OCI-LY3 (cell line): ENCODE results near the gene LMBR1.
A peak's percentile ranks its signal among the peaks of the same experiment; 100 is the strongest.

Experiments used
- H2AFZ ChIP-seq: fragments of 200-600, 300-600 bp; shearing (Covaris generic); 2 replicates; pipeline ENCODE4 v1.6.0; 2014; ENCODE audit warnings: antibody characterized with exemption, low read depth, low read length
- H3K27ac ChIP-seq: fragments of 200-600, 300-600 bp; sonication (generic); 2 replicates; pipeline ENCODE4 v1.5.1; 2014; ENCODE audit warnings: mild to moderate bottlenecking, low read length, moderate library complexity, mixed read lengths
- H3K27me3 ChIP-seq: fragments of 200-600, 300-600 bp; sonication (generic); 2 replicates; pipeline ENCODE4 v1.6.1; 2014; ENCODE audit warnings: low read depth, low read length, mixed read lengths
- H3K36me3 ChIP-seq: fragments of 200-600, 300-600 bp; sonication (generic); replicated peaks from 2 replicates; pipeline ENCODE3; 2014; ENCODE audit warnings: low read depth, low read length, mixed read lengths
- H3K4me1 ChIP-seq: fragments of 300-600, 200-600 bp; sonication (generic); 2 replicates; pipeline ENCODE4 v1.6.1; 2014; ENCODE audit warnings: low read length, mixed read lengths
- H3K4me2 ChIP-seq: fragments of 200-600, 300-600 bp; sonication (generic); 2 replicates; pipeline ENCODE4 v1.6.1; 2014; ENCODE audit warnings: low read length, mixed read lengths
- H3K4me3 ChIP-seq: fragments of 300-600, 200-600 bp; sonication (generic); 2 replicates; pipeline ENCODE4 v1.5.1; 2014; ENCODE audit warnings: antibody characterized with exemption, mild to moderate bottlenecking, low read length, moderate library complexity
- H3K79me2 ChIP-seq: fragments of 300-600, 200-600 bp; shearing (Covaris generic); 2 replicates; pipeline ENCODE4 v1.6.1; 2014; ENCODE audit warnings: mild to moderate bottlenecking, low read length, mixed read lengths
- H3K9ac ChIP-seq: fragments of 300-600, 200-600 bp; shearing (Covaris generic); 2 replicates; pipeline ENCODE4 v1.6.0; 2014; ENCODE audit warnings: mild to moderate bottlenecking, low read length, moderate library complexity
- H3K9me3 ChIP-seq: fragments of 200-600, 300-600 bp; shearing (Covaris generic); 2 replicates; pipeline ENCODE4 v1.6.1; 2014; ENCODE audit warnings: low read length, mixed read lengths; ENCODE audit not compliant: insufficient read depth
- H4K20me1 ChIP-seq: fragments of 200-600, 300-600 bp; sonication (generic); 2 replicates; pipeline ENCODE4 v1.6.1; 2016; ENCODE audit warnings: low read length, mixed read lengths; ENCODE audit not compliant: insufficient read depth
- CTCF ChIP-seq: fragments of 200-600, 300-600 bp; sonication (generic); IDR thresholded peaks from 2 replicates; pipeline ENCODE4 v1.5.1; 2014; ENCODE audit warnings: antibody characterized with exemption, low read length, low read depth
- EZH2phosphoT487 ChIP-seq: fragments of 200-600 bp; shearing (Covaris generic); IDR thresholded peaks from 2 replicates; pipeline ENCODE4 v1.6.1; 2018; ENCODE audit warnings: antibody characterized with exemption, mixed run types, low read depth

The LMBR1 gene

GRCh38 chr7:156783864-156784263 lies 109.1 kb downstream of the LMBR1 start:
- H3K4me1 ChIP-seq, result peaks cover 39% of the 10 kb centered on the region
- no peak overlapping the region for H2AFZ ChIP-seq
- no peak overlapping the region for H3K27ac ChIP-seq
- H3K9ac ChIP-seq, result no peak overlapping the region
- TF ChIP-seq EZH2phosphoT487 (no peak), CTCF (no peak)
- H3K36me3 ChIP-seq, result peaks cover 7% of the 10 kb centered on the region
- H3K9me3 ChIP-seq, result no peaks in the 10 kb centered on the region
- no peaks in the 10 kb centered on the region for H3K27me3 ChIP-seq
- H3K4me3 ChIP-seq, result no peak overlapping the region
- H3K79me2 ChIP-seq, result peaks cover 3% of the 10 kb centered on the region; the same call in 1 of the 2 replicates
- no peak overlapping the region for H3K4me2 ChIP-seq
- no peaks in the 10 kb centered on the region for H4K20me1 ChIP-seq

- TF ChIP-seq EZH2phosphoT487 (no peak), CTCF (no peak)
- Histone ChIP-seq H3K36me3 (peaks cover 7% of the 10 kb centered on the region), H3K9ac (no peak overlapping the region), H4K20me1 (no peaks in the 10 kb centered on the region), H3K79me2 (peaks cover 6% of the 10 kb centered on the region; the same call in 1 of the 2 replicates), H3K4me3 (no peak overlapping the region), H3K4me2 (peak overlapping the region; percentile 82), H3K27me3 (no peaks in the 10 kb centered on the region), H3K9me3 (no peaks in the 10 kb centered on the region), H2AFZ (no peak overlapping the region), H3K27ac (peak overlapping the region; percentile 86), H3K4me1 (peaks cover 56% of the 10 kb centered on the region)
Observed at GRCh38 chr7:156781972-156782371, 111.0 kb downstream of the LMBR1 start.

GRCh38 chr7:156780724-156781455 lies 112.1 kb downstream of the LMBR1 start:
- no peaks in the 10 kb centered on the region for H3K27me3 ChIP-seq
- H4K20me1 ChIP-seq, result no peaks in the 10 kb centered on the region
- H3K9me3 ChIP-seq, result no peaks in the 10 kb centered on the region
- TF ChIP-seq EZH2phosphoT487 (peak; percentile 55; the same call in 1 of the 2 replicates), CTCF (no peak)
- H2AFZ ChIP-seq, result no peak overlapping the region
- H3K4me2 ChIP-seq, result peak overlapping the region; percentile 82
- H3K4me1 ChIP-seq, result peaks cover 56% of the 10 kb centered on the region
- H3K9ac ChIP-seq, result peak overlapping the region; percentile 38
- peaks cover 9% of the 10 kb centered on the region for H3K36me3 ChIP-seq
- H3K79me2 ChIP-seq, result peaks cover 6% of the 10 kb centered on the region; the same call in 1 of the 2 replicates
- H3K4me3 ChIP-seq, result peak overlapping the region; percentile 47
- peak overlapping the region; percentile 86 for H3K27ac ChIP-seq

- Histone ChIP-seq H3K4me3 (no peak overlapping the region), H3K27ac (no peak overlapping the region), H3K9ac (no peak overlapping the region; the same call in 1 of the 2 replicates), H3K36me3 (peaks cover 9% of the 10 kb centered on the region), H2AFZ (no peak overlapping the region), H4K20me1 (no peaks in the 10 kb centered on the region), H3K9me3 (no peaks in the 10 kb centered on the region), H3K27me3 (no peaks in the 10 kb centered on the region), H3K79me2 (peaks cover 6% of the 10 kb centered on the region; the same call in 1 of the 2 replicates), H3K4me1 (peaks cover 56% of the 10 kb centered on the region), H3K4me2 (peak overlapping the region; percentile 82)
- TF ChIP-seq CTCF (no peak), EZH2phosphoT487 (no peak)
Observed at GRCh38 chr7:156778668-156779067, 114.3 kb downstream of the LMBR1 start.
